Measurements from ENCODE around the gene RUNDC1. TPM values are rescaled to one million over a fixed set of nuclear protein-coding genes. Genes with fewer than 3 reads are reported as not detected.
"Not testable (repeated sequence)": the region's sequence is repeated elsewhere in the genome, so short reads cannot be mapped to it uniquely, and the experiment has no call there.

Gene RUNDC1
- total RNA-seq, 6 experiments from 2014 or later: 9.9 to 14.6 (median 10.3) TPM

DNA sequence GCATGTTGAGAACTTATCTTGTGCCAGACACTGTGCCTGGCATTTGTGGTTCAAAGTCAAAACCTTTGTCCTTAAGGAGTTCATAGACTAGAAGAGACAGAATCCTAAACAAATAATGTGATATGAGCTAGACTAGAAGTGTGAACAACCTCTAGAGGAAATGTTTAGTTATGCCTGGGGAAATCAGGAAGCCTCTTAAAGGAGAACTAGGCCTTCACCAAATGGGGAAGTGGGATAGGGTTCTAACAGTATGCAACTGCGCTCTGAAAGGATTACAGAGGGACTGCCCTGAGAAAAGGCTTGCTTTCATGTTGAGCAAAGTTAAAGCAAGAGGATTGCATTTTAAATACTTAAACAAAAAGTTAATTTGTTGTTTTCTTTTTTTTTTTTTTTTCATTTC, 4.9 kb downstream of the RUNDC1 start:
- H3K27ac Mint-ChIP-seq: no peak overlapping the region; the same call in 1 of the 2 replicates
- no peaks in the 10 kb centered on the region for H3K9me3 Mint-ChIP-seq
- TF ChIP-seq CTCF (IDR thresholded peaks at IDR 0.05): no peak
- no peak overlapping the region for H3K4me3 Mint-ChIP-seq
- H3K4me1 Mint-ChIP-seq (ENCODE audit: low read depth): peaks cover 41% of the 10 kb centered on the region
- peaks cover 41% of the 10 kb centered on the region for H3K36me3 Mint-ChIP-seq (ENCODE audit: low read depth)
- DNase-seq: no peak
- peaks cover 3% of the 10 kb centered on the region; the same call in 1 of the 2 replicates for H3K27me3 Mint-ChIP-seq (ENCODE audit: insufficient read depth)

GRCh38 chr17:42989141-42989540, 8.8 kb downstream of the RUNDC1 start:
- Mint-ChIP-seq H3K36me3 (ENCODE audit: low read depth) (peaks cover 52% of the 10 kb centered on the region), H3K4me3 (peak overlapping the region; percentile 68), H3K9me3 (no peaks in the 10 kb centered on the region), H3K4me1 (ENCODE audit: low read depth) (peaks cover 36% of the 10 kb centered on the region), H3K27ac (peak overlapping the region; percentile 89), H3K27me3 (ENCODE audit: insufficient read depth) (no peaks in the 10 kb centered on the region)
- DNase-seq: no peak
- no peak for TF ChIP-seq CTCF (IDR thresholded peaks at IDR 0.05)

- peaks cover 36% of the 10 kb centered on the region for H3K4me1 Mint-ChIP-seq (ENCODE audit: low read depth)
- H3K27ac Mint-ChIP-seq: peak overlapping the region; percentile 89
- no peaks in the 10 kb centered on the region for H3K9me3 Mint-ChIP-seq
- peaks cover 57% of the 10 kb centered on the region for H3K36me3 Mint-ChIP-seq (ENCODE audit: low read depth)
- H3K4me3 Mint-ChIP-seq: peak overlapping the region; percentile 68
- no peak for TF ChIP-seq CTCF (IDR thresholded peaks at IDR 0.05)
- no peaks in the 10 kb centered on the region for H3K27me3 Mint-ChIP-seq (ENCODE audit: insufficient read depth)
- DNase-seq: peak; percentile 86
Measured at GRCh38 chr17:42989726-42990652, 9.6 kb downstream of the RUNDC1 start.

DNA sequence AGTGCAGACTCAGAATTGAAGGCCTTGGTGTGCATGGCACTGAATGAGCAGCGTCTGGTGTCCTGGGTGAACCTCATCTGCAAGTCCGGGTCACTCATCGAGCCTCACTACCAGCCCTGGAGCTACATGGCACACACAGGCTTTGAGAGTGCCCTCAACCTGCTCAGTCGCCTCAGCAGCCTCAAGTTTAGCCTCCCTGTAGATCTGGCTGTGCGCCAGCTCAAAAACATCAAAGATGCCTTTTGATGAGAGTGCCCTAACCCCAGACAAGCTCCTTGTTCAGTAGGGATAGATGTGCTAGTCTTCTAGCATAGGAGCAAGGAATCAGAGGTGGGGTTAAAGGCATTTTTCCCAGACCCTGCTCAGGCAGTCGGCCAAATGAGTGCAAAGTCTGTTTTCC, 11.1 kb downstream of the RUNDC1 start:
- DNase-seq: no peak
- Mint-ChIP-seq H3K36me3 (ENCODE audit: low read depth) (peaks cover 52% of the 10 kb centered on the region), H3K4me1 (ENCODE audit: low read depth) (peaks cover 36% of the 10 kb centered on the region), H3K9me3 (no peaks in the 10 kb centered on the region), H3K27ac (peak overlapping the region; percentile 89), H3K27me3 (ENCODE audit: insufficient read depth) (no peaks in the 10 kb centered on the region), H3K4me3 (peak overlapping the region; percentile 68; the same call in 1 of the 2 replicates)
- TF ChIP-seq CTCF (IDR thresholded peaks at IDR 0.05): no peak

GRCh38 chr17:42992872-42993271, 12.5 kb downstream of the RUNDC1 start:
- H3K36me3 Mint-ChIP-seq (ENCODE audit: low read depth): peaks cover 51% of the 10 kb centered on the region
- no peak overlapping the region for H3K27ac Mint-ChIP-seq
- no peaks in the 10 kb centered on the region for H3K9me3 Mint-ChIP-seq
- peaks cover 46% of the 10 kb centered on the region for H3K4me1 Mint-ChIP-seq (ENCODE audit: low read depth)
- H3K27me3 Mint-ChIP-seq (ENCODE audit: insufficient read depth): no peaks in the 10 kb centered on the region
- no peak for DNase-seq
- no peak for TF ChIP-seq CTCF (IDR thresholded peaks at IDR 0.05)
- no peak overlapping the region for H3K4me3 Mint-ChIP-seq

DNA sequence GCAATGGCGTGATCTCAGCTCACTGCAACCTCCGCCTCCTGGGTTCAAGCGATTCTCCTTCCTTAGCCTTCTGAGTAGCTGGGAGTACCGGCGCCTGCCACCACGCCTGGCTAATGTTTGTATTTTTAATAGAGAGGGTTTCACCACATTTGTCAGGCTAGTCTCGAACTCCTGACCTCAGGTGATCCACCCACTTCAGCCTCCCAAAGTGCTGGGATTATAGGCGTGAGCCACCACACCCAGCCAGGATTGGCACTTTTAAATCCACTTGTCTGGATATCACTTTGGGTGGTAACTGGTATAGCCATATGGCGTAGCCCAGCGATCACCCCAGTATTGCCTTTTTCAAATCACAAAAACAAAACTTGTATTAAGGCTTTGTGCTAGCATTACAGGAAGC, 13.5 kb downstream of the RUNDC1 start:
- H3K4me3 Mint-ChIP-seq; DNase-seq; H3K27me3 Mint-ChIP-seq (ENCODE audit: insufficient read depth); H3K9me3 Mint-ChIP-seq; H3K27ac Mint-ChIP-seq: not testable (repeated sequence)
- Mint-ChIP-seq H3K4me1 (ENCODE audit: low read depth) (peaks cover 42% of the 10 kb centered on the region), H3K36me3 (ENCODE audit: low read depth) (peaks cover 47% of the 10 kb centered on the region)
